HTERT RPE-1 (cell line): Measurements from ENCODE around the gene LCTL.
"Not testable (repeated sequence)": the region's sequence is repeated elsewhere in the genome, so short reads cannot be mapped to it uniquely, and the experiment has no call there.

ENCODE experiments used
- in situ Hi-C: fragments of 300-500 bp; cut with MboI; formaldehyde crosslinking; loops from 4 replicates; pipeline ENCODE4 v1.14.3; 2020; ENCODE audit warnings: low sequenced_read_pairs

LCTL gene

DNA sequence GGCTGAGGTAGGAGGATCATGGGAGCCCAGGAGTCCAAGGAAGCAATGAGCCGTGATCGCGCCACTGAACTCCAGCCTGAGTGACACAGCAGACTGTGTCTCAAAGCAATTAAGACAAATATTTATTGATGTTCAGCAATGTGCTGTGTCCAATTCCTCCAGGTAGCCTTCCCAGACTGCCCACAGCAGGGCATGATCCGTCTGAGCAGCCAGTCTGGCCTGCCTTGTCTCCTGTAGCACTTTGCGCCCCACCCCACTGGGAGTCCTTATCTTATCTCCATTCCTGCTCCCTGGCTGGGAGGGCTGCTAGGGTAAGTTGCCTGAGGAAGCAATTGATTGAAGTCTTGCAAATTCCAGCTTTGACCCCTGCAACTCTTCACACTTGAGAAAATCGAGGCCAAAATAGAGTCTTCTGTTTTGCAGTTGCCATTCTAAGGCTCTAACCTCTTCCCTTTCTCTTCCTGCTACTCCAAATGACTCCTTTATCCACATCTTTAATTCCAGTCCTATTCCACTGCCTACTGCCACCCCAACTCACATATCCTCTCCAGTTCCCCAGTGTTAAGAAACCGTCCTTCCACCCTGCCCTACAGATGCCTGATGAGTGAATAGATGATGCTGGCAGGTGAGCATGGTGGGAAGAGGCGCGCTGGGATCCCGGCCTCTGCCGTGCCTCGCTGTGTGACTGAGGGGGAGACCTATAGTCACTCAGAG, 26.9 kb upstream of the LCTL start:
- in situ Hi-C loops = no loop called here

DNA sequence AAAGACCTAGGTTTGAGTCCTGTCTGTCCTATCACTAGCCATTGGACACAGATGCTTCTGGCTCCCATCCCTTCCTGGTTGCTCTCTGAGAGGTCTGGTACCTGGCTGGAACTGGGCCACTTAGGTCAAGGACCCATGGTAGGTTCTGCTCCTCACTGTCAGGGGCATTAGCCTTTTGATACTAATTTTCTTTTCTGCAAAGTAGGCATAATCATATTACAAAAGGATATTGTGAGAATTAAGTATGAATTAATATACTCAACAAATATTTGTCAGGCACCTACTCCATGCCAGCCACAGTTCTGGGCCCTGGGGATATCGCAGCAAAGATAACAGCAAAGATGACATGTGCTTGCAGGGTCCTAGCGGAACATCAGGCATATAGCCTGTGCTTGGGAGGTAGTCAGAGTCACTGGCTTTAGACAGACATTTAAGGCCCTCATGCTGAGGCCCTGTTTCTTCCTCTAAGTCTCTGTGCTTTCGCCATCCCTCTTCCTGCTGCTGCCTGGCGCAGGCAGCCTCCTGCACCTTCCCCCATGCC, 25.6 kb upstream of the LCTL start:
- in situ Hi-C loops = no loop called here

DNA sequence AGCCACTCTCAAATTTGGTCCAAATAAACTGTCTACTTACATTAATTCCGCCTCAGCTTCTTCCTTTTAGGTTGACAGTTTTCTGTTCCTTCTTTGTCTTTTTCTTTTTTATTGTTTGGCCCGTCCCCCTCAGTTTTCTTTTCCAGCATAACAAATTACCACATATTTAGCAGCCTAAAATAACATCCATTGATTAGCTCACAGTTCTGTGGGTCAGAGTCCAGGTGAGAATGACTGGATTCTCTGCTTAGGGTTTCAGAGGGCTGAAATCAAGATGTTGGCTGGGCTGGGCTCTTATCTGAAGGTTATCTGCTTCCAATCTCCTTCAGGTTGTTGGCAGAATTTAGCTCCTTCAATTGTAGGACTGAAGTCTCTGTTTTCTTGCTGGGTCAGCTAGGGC, 24.6 kb upstream of the LCTL start:
- in situ Hi-C loops = no loop called here

DNA sequence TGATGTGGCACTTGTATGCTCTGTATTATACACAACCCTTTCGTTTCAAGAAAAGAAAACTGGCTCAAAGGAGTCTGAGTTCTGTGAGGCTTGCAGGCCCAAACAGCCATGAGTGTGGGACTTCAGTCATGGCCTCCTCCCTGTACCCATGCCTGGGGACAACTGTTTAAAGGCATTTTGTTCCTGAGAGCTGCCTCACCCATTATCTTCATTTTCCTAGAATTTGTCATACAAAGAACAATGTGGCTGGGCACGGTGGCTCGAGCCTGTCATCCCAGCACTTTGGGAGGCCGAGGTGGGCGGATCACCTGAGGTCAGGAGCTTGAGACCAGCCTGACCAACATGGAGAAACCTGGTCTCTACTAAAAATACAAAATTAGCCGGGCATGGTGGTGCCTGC, 23.6 kb upstream of the LCTL start:
- in situ Hi-C loops = not testable (repeated sequence)

DNA sequence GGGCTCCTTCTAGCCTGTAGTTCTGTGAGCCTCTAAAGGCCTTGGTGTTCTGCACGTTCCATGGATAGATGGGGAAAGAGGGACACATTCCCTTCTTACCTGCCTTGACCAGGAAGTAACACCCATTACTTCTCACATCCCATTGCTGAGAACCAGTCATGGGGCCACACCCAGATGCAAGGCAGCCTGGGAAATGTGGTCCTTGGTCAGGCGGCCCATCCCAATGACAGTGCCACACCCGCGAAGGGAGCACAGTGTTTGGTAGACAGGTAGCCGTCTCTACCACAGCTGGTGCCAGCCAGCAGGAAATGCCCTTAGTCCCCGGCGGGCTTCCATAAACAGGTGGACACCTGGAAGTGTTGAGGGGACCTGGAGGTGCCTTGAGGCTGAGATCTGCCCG, 23.2 kb upstream of the LCTL start:
- in situ Hi-C loops = no loop called here

DNA sequence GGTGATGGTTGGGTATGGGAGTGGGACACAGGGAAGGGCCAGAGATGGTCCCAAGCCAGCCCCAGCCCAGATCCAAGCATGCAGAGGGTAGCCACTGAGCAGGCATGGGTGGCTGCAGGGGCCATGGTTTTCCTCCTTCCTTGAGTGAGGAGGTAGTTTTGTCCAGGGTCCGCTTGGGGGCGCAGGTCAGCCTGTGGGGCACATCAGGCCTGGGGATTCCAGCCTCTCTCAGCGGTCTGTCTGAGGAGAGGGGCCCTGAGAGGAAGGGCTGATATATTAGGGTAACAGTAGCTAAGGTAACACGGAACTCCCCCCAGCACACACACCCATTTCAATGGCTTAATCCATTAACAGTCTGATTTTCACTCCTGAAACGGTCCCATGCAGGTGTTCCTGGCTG, 22.7 kb upstream of the LCTL start:
- in situ Hi-C loops = no loop called here

DNA sequence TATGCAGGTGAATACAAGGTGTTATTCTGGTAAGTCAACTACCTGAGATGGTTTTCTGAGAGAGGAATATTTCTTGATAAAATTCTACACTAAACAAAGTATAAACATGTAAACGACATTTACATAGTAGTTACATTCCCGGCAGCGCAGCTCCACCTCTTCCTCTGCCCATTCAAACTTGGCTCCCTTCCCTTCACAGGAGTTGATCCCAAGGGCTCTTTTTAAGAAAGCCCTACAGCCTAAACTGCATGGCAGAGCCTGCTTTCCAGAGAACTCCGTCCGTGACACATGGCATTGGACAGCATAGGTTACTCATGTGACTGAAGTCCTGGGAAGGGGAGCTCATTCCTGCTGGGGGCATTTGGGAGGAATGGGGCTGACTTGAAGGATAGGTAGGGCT, 22.0 kb upstream of the LCTL start:
- in situ Hi-C loops = no loop called here

DNA sequence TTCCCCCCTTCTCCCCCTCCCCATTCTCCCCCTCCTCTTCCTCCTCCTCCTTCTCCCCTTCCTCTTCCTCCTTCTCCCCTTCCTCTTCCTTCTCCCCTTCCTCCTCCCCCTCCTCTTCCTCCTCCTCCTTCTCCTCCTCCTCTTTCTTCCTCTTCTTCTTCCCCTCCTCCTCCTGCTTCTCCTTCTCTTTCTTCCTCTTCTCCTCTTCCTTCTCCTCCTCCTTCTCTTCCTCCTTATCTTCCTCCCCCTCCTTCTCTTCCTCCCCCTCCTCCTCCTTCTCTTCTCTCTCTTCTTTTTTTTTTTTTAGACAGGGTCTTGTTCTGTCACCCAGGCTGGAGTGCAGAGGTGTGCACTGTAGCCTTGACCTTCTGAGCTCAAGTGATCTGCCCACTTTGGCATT, 21.2 kb upstream of the LCTL start:
- in situ Hi-C loops = no loop called here

DNA sequence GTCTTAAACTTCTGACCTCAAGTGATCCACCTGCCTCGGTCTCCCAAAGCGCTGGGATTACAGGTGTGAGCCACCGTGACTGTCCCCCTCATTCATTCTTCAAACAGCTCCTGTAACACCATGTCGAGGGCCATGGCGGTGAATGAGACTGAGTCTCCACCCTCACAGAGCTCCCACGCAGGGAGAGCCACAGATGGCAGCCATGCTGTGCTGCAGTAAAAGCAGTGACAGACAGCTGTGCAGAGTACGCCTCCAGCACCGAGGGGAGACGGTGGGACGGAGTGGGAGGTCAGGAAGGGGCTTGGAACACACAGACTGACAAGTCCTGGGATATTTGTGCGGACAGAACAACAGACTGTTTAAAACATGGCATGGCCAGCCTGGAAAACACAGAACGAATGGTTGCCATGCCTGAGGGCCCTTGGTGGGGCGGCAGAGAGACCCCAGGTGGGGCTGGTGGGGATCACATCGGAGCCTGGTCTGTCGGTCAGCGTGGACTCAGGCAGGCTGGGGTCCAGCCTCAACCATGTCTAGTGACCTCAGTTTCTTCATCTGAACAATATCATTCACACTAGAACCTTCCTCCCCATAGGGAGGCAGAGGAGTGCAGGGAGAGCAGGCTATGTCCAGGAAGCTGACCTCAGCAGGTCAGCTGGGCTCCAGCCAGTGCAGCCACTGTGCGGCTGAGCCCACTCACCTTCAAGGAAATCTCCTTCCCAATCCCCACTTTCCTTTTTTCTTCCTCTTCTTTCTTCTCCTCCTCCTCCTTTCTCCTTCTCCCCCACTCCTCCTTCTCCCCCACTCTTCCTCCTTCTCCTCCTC, 20.6 kb upstream of the LCTL start:
- in situ Hi-C loops = no loop called here

DNA sequence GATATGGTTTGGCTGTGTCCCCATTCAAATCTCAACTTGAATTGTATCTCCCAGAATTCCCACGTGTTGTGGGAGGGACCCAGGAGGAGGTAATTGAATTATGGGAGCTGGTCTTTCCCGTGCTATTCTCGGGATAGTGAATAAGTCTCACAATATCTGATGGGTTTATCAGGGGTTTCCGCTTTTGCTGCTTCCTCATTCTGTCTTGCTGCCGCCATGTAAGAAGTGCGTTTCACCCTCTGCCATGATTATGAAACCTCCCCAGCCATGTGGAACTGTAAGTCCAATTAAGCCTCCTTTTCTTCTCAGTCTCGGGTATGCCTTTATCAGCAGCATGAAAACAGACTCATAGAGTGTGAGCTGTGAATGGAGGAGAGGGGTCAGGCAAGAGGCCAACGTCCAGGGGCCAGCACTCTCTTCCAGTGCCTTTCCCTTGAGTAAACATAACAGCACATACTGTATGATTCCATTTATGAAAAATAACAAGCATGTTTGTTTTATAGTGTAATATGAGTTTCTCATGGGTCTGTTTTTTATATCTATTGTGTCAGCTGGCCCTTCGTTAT, 16.3 kb upstream of the LCTL start:
- in situ Hi-C loops = no loop called here

DNA sequence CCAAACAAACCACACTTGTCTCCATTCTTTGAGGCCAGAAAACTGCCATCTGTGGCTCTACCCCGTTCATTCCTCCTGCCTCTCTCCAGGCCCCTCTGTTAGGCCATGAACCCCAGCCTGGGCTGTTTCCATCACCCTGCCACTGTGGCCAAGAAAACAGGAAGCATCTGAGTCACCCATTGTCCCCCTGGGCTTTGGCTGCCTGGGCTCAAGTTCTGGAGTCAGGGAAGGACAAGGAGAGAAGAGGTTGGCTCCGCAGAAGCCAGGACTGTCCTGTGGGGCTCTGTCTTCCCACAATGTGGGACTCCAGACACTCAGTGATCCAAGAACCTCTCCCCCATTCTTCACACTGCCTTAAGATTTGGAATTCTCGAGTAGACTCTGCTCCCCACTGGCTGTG, 14.8 kb upstream of the LCTL start:
- in situ Hi-C loops = no loop called here

DNA sequence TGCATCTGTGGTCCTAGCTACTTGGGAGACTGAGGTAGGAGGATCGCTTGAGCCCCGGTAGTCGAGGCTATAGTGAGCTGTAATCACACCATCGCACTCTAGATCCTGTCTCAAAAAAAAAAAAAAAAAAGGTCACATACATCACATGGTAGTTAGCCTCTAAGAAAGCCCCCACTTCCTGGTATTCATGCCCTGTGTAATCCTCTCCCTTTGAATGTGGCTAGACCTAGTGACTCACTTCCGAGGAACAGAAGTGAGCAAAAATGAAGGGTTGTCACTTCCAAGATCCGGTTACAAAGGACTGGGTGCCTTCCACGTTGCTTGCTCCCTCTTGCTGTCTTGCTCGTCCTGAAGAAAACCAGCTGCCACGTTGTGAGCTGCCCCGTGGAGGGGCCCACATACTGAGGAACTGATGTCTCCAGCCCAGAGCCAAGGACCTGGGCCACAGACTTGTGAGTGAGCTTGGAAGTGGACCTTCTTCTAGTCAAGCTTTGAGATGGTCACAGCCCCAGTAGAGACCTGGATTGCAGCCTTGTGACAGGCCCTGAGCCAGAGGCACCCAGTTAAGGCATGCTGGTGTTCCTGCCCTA, 12.6 kb upstream of the LCTL start:
- in situ Hi-C loops = no loop called here

DNA sequence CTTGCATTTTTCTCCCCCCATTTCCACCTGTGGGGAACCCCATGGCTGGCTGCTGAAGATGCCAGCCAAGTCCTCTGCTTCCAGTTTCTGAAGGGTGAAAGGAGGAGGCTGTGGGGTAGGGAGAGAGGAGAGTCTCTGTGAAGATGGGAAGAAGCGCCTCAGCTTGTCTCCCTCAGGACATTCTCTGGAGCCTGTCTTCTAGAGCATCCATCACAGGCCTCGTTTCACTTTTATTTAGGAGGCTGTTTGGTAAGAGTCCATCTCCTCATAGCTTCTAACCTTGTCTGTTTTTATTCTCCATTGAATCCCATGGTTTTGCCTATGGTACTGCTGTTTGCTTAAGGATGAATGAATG, 8.8 kb upstream of the LCTL start:
- in situ Hi-C loops = no loop called here

DNA sequence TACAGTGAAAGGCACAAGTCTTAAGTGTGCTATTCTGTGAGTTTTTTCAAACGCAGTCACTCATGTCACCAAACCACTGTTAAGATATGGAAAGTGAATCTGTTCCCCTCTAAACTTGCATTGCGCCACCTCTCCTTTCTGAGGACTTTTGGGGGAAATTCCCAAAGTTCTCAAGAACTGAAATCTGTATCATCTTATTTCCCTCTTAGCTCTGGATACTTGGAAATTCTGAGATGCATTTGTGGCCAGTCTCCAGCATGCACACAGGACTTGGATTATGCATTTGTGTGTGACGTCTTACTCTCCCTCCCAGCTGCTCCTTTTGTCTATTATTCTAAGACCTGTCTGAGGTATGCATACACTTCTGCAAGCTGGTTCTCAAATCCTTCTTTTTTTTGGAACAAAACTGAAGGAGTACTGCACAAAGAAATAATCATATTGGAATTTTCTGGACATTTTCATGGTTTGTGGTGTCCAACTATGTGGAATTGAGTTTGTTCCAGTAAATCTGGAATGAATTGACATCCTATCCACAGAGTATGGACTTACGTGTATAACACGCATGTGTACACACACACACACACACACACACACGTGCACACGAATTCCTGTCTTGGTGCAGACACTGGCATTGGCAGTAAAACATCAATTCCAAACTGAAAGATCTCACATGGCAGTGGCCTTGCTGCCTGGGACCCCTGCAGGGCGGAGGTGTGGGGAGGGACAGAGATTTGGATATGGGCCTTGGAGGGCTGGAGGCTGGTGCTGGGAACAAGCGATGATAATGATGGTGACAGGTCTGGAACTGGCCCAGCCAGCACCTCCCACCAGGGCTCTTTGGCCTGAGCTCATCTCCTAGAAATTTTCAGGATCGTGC, 8.2 kb upstream of the LCTL start:
- in situ Hi-C loops = no loop called here

DNA sequence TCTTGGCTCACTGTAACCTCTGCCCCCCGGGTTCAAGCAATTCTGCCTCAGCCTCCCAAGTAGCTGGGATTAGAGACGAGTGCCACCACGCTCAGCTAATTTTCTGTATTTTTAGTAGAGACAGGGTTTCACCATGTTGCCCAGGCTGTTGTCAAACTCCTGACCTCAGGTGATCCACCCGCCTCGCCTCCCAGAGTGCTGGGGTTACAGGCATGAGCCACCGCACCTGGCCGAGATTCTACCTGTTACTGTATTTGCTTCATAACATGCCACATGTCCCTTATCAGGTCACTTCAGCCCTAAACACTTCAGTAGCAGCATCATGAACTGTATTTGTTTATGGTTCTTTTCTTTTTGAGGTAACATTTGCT, 7.5 kb upstream of the LCTL start:
- in situ Hi-C loops = no loop called here

DNA sequence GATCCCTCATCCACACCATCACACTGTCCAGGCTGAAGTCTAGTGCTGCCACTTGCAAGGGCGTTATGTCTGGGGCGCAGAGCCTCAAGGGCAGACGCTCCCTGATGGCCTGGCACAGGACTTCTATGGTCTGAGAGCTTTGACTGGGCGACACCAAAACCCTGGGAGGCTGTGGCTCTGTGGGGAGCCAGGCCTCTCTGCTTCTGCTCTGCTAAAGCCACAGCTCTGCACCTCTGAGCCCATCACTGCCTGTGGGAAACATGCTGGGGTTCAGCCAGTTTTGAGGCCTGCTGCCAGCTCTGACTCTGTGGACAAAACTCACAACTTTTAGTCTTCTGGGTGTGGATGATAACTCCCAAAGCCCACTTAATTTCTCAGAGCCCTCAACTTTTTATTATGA, 6.3 kb upstream of the LCTL start:
- in situ Hi-C loops = no loop called here

DNA sequence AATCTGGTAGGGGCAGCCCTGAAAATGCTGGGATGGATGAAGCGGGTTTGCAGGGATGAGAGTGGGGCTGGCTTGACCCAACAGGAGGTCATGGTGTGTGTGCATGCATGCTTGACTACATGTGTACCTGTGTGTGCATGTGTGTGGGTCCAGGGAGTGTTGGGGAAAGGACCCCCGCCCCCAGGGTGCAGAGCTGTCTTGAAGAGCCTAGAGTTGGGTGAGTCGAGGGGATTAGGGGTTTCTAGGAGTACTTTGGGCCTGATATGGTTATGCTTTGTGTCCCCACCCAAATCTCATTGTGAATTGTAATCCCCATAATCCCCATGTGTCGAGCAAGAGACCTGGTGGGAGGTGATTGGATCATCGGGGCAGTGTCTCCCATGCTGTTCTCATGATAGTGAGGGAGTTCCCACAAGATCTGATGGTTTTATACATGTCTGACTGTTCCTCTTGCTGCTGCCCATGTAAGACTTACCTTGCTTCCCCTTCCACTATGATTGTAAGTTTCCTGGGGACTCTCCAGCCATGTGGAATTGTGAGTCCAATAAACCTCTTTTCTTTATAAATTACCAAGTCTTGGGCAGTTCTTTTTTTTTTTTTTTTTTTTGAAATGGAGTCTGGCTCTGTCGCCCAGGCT, 5.2 kb upstream of the LCTL start:
- in situ Hi-C loops = no loop called here

DNA sequence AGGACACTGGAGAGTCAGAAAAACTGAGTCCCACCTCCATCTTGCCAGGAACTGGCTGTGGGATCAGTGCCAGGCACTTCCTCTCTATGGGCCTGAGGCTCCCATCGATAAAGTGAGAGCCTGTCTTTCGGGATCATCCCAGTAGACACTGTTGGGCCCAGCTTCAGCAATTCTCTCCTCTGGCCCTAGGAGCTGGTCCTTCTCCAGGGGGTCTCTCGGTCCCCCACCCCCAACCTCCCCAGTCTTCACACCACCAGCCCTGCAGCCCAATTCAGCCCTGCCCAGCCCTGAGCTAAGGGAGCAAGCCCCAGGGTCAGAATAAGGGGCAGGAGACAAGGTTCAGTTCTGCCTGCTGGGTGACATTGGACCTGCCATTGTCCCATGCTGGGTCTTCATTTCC, 4.5 kb upstream of the LCTL start:
- in situ Hi-C loops = no loop called here

DNA sequence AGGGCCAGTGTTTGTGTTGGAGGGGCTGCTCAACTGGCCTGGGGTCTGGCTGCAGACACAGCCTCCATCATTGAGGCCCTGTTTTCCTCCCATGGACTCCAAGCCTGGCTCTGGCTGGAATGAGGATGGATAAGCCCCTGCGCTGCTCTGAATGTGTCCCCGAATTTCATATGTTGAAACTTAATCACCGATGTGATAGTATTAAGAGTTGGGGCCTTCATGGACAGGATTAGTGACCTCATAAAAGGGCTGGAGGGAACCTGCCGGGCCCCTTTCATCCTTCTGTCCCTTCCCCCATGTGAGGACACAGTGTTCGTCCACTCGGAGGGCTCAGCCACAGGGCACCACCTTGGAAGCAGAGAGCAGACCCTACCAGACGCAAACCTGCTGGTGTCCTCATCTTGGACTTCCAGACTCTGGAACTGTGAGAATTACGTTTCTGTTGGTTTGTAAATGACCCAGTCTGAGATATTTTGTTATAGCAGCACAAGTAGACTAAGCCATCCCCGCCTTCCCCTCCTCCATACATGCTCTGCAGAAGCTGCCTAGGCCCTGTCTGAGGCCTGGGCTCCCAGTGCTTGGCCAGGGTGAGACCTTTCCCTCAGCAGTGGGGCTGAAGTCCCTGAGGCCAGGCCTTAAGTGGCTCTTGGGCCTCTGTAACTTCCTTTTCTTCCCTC, 3.8 kb upstream of the LCTL start:
- in situ Hi-C loops = no loop called here

DNA sequence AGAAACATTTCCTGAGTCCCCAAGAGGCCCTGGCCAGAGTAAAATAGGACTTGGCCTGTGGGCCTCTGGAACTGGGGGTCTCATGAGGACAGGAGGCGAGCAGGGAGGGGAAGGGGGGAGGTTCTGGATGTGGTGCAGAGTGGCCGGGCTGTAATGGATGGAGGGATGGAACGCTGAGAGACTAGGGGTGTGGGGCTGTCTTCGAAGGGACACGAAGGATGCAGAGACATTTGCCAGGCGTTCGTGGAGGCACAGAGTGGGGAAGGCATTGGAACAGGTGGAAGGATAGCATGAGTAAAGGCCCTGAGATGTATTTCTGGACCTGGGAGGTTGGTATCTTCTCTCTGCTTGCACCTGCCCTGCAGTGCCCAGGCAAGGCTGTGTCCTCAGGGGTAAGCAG, 2.1 kb upstream of the LCTL start:
- in situ Hi-C loops = no loop called here
